SW480 (cell line): ENCODE data around the gene SIPA1L2.

ENCODE experiments used
- DNase-seq: peaks from one replicate; pipeline ENCODE4 v3.0.0-alpha.2; 2016; ENCODE audit warnings: low spot score

SIPA1L2 gene

GRCh38 chr1:232630047-232630893 lies at the start of gene SIPA1L2:
SIPA1L2 (minus strand) TSS chr1:232630133; CDS start chr1:232515339, 114,794 bp downstream.
- DNase-seq: peak; percentile 84

DNA sequence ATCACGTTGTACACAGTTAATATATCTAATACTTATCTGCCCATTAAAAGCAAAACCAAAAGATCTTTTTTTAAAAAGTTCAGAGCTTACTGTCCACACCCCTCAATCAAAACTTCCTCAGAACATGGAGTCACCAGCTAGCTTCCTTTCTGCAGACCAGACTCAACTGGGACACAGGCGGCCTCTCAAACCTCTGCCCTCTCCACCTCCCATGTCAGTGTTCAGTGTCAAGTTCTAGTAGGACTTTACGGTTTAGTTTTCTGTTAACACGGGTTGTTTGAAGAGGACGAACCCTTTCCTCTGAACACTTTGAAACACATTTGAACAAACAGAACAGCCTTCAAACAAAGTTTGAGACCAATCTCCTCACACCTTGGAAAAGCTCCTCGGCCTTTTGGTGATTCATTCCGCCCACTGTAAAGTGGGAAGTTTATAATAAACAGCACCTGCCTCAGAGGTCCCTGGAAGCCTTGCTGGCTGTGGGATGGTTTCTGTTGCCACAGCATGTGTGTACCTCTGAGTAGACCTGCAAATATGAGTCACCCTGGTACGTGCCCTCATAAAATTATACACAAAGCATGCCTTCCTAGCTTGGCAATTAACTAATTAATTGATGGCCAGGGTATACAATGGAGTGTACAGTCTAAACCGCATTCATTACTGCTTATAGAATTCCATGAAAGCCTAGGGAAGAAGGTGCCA lies 48.4 kb upstream of the SIPA1L2 start:
- DNase-seq: peak; percentile 93

DNA sequence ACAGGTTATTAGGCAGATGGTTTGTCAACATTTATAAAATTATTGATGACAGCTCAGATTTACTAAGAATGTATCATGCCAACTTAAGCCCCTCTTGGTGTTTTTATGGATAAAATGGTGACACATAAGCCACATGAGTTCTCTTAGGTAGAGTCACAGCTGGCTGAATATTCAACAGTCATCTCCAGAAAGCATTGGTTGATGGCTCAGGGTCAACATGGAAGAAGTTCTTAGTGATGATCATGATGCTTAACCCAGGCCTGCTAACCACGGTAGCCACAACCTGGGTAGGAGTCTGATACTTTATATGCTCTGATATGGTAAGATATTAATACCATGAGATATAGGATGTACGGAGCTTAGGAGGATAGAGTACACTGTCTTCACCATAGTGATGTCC lies 46.4 kb upstream of the SIPA1L2 start:
- no peak for DNase-seq

GRCh38 chr1:232675898-232676297 lies 46.0 kb upstream of the SIPA1L2 start:
- DNase-seq: no peak

DNA sequence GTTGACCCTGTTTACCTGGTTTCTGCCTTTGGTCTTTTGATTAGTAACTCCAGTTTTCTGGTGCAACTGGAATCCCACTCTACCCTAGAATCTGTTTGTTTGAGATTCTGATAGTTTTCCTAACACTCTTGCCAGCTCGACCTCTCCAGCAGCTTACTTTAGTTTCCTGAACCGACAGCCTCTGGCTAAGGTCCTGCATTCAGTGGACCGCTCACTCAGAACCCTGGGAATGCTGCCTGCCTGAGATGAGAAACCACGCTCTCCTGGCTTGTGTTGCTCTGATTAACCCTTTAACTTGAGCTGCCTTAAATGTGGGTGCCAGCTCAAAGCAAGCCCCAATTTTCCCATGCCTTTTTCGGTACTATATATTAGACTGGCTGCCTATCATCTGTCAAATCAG lies 45.3 kb upstream of the SIPA1L2 start:
- DNase-seq: no peak

- no peak for DNase-seq
Measured at GRCh38 chr1:232673256-232673655, 43.3 kb upstream of the SIPA1L2 start.

- DNase-seq: peak; percentile 18
Measured at GRCh38 chr1:232669981-232670747, 40.2 kb upstream of the SIPA1L2 start.

- DNase-seq: no peak
Measured at GRCh38 chr1:232667778-232668165, 37.8 kb upstream of the SIPA1L2 start.

DNA sequence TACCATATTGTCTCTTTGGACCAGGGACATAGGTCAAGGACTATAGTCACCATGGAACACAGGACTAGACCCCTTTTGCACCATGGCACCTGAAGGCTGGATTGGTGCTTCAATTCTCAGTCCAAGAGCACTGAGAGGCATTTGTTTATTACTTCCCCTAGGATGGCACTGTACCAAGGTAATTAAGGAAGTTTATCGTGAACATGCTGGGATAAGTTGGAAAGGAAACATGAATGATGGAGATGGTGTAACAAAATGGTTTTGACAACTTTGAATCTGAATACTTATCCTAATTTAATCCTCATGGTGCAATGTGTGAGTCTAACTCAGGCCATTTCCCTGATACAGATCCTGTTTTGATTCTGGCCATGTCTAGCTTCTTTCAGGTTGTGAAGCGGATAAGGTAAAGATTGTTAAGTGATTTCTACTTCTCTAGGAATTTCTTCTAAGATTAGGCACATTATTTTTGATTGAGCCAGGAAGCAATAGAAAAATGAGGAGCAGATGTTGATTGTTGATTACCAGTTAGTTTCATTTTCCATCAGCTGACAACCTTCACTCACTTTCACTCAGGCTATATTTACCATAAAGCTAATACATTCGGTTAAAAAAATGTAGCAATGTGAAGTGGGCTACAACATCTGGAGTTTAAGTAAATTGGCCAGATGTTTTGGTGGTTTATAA lies 37.3 kb upstream of the SIPA1L2 start:
- no peak for DNase-seq

DNA sequence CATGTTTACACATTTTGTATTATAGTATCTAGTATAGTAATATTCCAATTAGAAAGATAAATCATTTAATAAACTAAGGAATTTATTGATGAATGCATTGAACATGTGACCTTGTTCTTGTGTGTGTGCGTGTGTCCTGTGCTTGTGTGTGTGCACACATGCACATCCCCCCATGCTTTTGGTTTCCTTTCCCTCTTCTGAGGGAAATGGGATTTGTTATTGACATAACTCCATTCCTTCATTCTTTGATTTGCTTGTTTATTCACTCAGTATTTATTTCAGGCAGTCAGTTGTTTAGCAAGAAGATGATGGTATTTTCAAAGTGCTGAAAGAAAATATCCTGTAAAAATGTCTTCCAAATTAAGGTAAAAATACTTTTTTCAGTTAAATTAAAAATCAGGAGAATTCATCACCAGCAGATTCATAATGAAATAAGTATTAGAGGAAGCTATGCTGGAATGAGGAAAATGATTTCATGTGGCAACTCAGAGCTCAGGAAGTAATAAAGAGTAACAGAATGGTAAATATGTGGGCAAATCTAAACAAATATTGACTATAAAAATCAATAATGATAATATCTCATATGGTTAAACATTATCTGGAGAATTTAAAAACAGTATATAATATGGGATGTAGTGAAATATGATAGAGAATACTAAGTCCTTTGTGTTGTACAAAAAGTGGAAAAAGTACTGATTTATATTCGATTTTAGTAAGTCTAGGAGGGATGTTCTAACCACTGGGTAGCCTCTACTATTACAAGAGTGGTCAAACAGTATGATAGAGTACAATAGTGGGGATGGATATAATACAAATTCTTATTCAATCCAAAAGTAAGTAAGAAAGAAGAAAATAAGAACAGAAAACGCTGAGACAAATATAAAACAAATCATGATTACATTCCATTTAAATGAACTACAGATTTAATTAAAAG lies 35.2 kb upstream of the SIPA1L2 start:
- no peak for DNase-seq

- DNase-seq: no peak
Measured at GRCh38 chr1:232662910-232663309, 33.0 kb upstream of the SIPA1L2 start.

- DNase-seq: no peak
Measured at GRCh38 chr1:232658386-232658785, 28.5 kb upstream of the SIPA1L2 start.

DNA sequence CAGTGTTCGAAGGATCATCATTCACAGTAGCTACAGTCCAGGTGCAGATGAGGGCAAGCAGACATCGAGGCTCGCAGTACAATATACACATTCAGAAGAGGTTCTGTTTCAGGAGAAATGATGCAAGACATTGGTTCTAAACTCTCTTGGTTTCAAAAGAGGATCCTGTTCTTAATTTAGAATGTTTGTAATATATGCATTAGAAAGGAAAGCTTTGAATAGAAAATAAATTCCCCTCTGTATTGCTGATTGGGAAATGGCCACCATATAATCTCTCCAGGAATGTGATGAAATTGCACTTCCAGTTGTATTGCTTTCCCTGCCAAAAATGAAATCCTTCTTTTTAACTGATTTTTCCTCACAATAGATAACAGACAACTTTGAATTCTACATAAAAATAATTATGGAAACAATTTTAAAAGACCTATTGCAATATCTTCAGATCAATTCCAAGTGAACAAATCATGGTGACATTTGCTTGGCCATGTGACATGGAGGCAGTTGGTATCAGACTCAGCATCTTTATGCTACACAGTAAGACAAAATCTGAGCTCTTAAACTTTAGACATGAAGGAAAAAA lies 27.6 kb upstream of the SIPA1L2 start:
- DNase-seq: no peak

DNA sequence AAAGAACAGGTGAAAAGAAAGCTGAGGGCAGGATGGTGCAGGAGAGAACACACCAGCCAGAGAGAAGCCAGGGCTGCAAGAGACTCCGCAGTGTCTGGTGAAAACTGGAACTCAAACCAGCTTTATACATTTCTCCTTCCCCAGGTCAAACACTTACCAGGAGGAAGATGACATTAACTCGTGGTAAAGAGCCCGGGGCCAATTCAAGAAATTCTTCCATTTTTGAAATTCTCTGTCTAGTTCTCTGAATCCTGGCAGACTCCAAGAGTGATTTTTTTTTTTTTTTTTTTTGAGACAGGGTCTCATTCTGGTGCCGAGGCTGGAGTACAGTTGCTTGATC lies 25.8 kb upstream of the SIPA1L2 start:
- no peak for DNase-seq

GRCh38 chr1:232655028-232655745 lies 25.3 kb upstream of the SIPA1L2 start:
- peak; percentile 83 for DNase-seq

GRCh38 chr1:232653789-232654188 lies 23.9 kb upstream of the SIPA1L2 start:
- no peak for DNase-seq

DNA sequence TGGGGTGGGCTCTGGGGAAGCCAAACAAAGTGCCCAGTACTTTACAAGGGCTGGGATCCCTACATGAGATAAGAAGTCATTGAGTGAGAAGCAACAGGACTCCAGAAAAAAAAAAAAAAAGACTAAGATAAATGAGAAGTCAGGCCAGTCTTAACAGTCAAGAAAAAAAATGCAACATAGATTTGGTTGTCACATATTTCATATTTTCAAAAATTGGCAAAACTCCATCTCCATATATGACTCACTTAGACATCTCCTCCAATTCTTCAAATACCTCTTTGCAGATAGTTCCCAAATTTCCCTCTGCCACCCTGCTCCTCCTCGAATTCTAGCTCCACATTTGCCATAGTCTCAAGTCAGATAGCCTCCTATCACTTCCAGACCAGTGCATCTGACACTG lies 20.9 kb upstream of the SIPA1L2 start:
- DNase-seq: no peak

DNA sequence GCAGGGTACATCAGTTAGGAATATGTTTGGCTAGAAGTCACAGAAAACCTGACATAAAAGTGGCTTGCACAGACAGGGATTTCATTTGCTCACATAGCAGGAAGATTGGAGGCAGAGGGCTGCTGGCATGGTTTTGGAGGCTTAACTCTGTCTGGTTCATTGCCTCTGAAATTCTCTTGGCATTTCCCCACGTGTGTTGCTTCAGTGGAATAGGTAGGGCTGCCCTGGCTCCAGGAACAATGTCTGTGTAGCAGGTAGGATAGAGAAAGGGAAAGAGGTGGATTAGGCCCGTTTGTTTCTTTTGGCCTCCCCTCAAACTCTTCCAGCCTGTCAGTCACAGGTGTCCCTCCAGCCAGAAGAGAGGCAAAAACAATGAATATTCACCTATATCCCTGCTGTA lies 20.5 kb upstream of the SIPA1L2 start:
- DNase-seq: no peak

- no peak for DNase-seq
Measured at GRCh38 chr1:232648316-232648715, 18.4 kb upstream of the SIPA1L2 start.

DNA sequence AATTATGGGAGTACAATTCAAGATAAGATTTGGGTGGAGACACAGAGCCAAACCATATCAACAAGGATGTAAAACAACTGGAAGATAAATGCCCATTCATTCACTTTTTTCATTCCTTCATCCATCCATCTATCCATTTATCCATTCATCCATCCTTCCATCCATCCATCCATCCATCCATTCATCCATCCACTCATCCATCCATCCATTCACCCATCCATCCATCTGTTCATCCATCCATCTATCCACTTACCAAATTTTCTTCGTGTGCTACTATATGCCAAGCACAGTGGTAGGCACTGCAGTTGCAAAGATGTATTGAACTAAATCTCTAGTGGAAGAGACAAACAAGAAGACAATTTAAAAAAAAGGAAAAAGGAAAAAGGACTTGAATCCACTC lies 14.3 kb upstream of the SIPA1L2 start:
- no peak for DNase-seq
